SK-N-MC (cell line): Measurements from ENCODE around the gene MOGAT1.

Experiments used
- DNase-seq: peaks from one replicate; pipeline ENCODE4 v3.0.0-alpha.2; 2011; ENCODE audit warnings: low read depth, low spot score
- H3K27ac ChIP-seq: fragments of 200-600 bp; sonication (generic); 2 replicates; pipeline ENCODE4 v1.5.1; 2016; ENCODE audit warnings: mixed run types
- H3K36me3 ChIP-seq: fragments of 200-600 bp; sonication (generic); 2 replicates; pipeline ENCODE4 v1.6.1; 2017; ENCODE audit warnings: antibody characterized with exemption, low read length, mixed read lengths; ENCODE audit not compliant: insufficient read depth
- H3K4me3 ChIP-seq: fragments of 200-600 bp; sonication (generic); 2 replicates; pipeline ENCODE4 v1.5.1; 2016
- H3K9ac ChIP-seq: fragments of 200-600 bp; sonication (generic); 2 replicates; pipeline ENCODE4 v1.8.0; 2017; ENCODE audit warnings: mixed run types, mixed read lengths; ENCODE audit not compliant: insufficient read length
- H3K9me3 ChIP-seq: fragments of 200-600 bp; sonication (generic); 2 replicates; pipeline ENCODE4 v1.6.1; 2017; ENCODE audit warnings: low read depth, mild to moderate bottlenecking, antibody characterized with exemption, low read length, moderate library complexity, mixed read lengths
- EZH2 ChIP-seq: fragments of 200-600 bp; sonication (generic); IDR thresholded peaks from one replicate; pipeline ENCODE4 v1.6.1; 2017; ENCODE audit warnings: antibody characterized with exemption
- FOXP2 ChIP-seq: optimal IDR thresholded peaks from 2 replicates; pipeline ENCODE3; 2011; ENCODE audit warnings: mild to moderate bottlenecking, moderate library complexity; ENCODE audit not compliant: insufficient read depth; ENCODE audit errors: extremely low read length, control extremely low read depth
- POLR2AphosphoS5 ChIP-seq: IDR thresholded peaks from 2 replicates; pipeline ENCODE4 v1.6.1; 2012; ENCODE audit warnings: mild to moderate bottlenecking, low read depth, low read length, borderline replicate concordance

Gene MOGAT1

GRCh38 chr2:222756951-222757650 is 85.6 kb downstream of the MOGAT1 start:
- Histone ChIP-seq H3K27ac (no peak overlapping the region), H3K9me3 (no peaks in the 10 kb centered on the region), H3K36me3 (no peaks in the 10 kb centered on the region), H3K4me3 (no peak overlapping the region), H3K9ac (no peak overlapping the region)
- TF ChIP-seq EZH2 (no peak), POLR2AphosphoS5 (no peak), FOXP2 (no peak)
- DNase-seq, result no peak
